ENCODE measurements around the gene PRKAG2. TPM values are rescaled to one million over a fixed set of nuclear protein-coding genes. Genes with fewer than 3 reads are reported as not detected.

The PRKAG2 gene
- total and polyA plus RNA-seq, 10 donors = 15.8 to 50.9 (median 32.8) TPM

GRCh38 chr7:151592868-151593486 lies 283.9 kb downstream of the PRKAG2 start:
- no peak overlapping the region for H3K4me3 ChIP-seq
- intact Hi-C loops (cut with DNase I; ENCODE audit: low total_unique reads) = loop anchor here (10.0 kb wide), 1 partner anchor 62 kb away; no protein-coding TSS in a partner anchor
- peaks cover 0 to 32% (median 12%) of the 10 kb centered on the region in 6 donors for H3K4me1 ChIP-seq
- TF ChIP-seq, protein P1, sequence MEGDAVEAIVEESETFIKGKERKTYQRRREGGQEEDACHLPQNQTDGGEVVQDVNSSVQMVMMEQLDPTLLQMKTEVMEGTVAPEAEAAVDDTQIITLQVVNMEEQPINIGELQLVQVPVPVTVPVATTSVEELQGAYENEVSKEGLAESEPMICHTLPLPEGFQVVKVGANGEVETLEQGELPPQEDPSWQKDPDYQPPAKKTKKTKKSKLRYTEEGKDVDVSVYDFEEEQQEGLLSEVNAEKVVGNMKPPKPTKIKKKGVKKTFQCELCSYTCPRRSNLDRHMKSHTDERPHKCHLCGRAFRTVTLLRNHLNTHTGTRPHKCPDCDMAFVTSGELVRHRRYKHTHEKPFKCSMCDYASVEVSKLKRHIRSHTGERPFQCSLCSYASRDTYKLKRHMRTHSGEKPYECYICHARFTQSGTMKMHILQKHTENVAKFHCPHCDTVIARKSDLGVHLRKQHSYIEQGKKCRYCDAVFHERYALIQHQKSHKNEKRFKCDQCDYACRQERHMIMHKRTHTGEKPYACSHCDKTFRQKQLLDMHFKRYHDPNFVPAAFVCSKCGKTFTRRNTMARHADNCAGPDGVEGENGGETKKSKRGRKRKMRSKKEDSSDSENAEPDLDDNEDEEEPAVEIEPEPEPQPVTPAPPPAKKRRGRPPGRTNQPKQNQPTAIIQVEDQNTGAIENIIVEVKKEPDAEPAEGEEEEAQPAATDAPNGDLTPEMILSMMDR (IDR thresholded peaks at IDR 0.05 in 8 of 11, conservative IDR thresholded peaks at IDR 0.05 in 3 of 11) = no peak
- TF ChIP-seq POLR2A (IDR thresholded peaks at IDR 0.05) (no peak), POLR2AphosphoS5 (IDR thresholded peaks at IDR 0.05) (no peak)
- H3K36me3 ChIP-seq = peaks cover 0 to 46% (median 10%) of the 10 kb centered on the region in 6 donors
- H3K9me3 ChIP-seq = no peaks in the 10 kb centered on the region
- no peak for DNase-seq
- 91 to 98% (median 96%) methylated on average over 12 of the region's 12 CpGs for WGBS, 5 donors
- no peaks in the 10 kb centered on the region for H3K27me3 ChIP-seq (replicated peaks in 1 of 7)
- H3K27ac ChIP-seq = no peak overlapping the region

DNA sequence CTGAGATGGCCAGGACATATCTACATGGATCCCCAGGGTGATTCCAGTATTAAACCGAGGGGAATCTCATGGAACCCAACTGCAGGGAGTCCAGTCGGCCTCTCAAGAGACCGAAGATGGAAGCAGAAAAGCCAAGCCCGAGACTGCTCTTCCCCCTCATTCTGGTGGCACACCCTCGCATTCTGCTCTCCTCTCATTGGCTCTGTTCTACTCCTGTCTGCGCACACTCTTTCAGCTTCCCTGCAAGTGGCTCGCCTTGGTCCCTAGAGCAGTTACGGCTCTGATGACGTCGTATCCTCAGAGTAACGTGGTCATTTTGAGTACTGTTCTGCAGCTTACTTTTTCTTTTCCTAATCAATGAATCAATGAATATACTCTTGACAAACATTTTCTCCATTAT lies 284.6 kb downstream of the PRKAG2 start:
- Histone ChIP-seq H3K4me1 (peaks cover 0 to 32% (median 12%) of the 10 kb centered on the region in 6 donors), H3K36me3 (peaks cover 0 to 48% (median 10%) of the 10 kb centered on the region in 6 donors), H3K27me3 (replicated peaks in 1 of 7) (no peaks in the 10 kb centered on the region), H3K27ac (no peak overlapping the region), H3K4me3 (no peak overlapping the region), H3K9me3 (no peaks in the 10 kb centered on the region)
- intact Hi-C loops (cut with DNase I; ENCODE audit: low total_unique reads) = loop anchor here (10.0 kb wide), 1 partner anchor 62 kb away; no protein-coding TSS in a partner anchor
- TF ChIP-seq, protein P1 (IDR thresholded peaks at IDR 0.05 in 8 of 11, conservative IDR thresholded peaks at IDR 0.05 in 3 of 11) = no peak
- TF ChIP-seq POLR2A (IDR thresholded peaks at IDR 0.05) (no peak), POLR2AphosphoS5 (IDR thresholded peaks at IDR 0.05) (no peak)
- no peak for DNase-seq
- 89 to 97% (median 95%) methylated on average over 10 to 11 of the region's 11 CpGs for WGBS, 5 donors

GRCh38 chr7:151591866-151592265 lies 285.0 kb downstream of the PRKAG2 start:
- Histone ChIP-seq H3K9me3 (no peaks in the 10 kb centered on the region), H3K27ac (no peak overlapping the region), H3K36me3 (peaks cover 0 to 50% (median 10%) of the 10 kb centered on the region in 6 donors), H3K4me3 (no peak overlapping the region), H3K4me1 (peaks cover 0 to 33% (median 12%) of the 10 kb centered on the region in 6 donors), H3K27me3 (replicated peaks in 1 of 7) (no peaks in the 10 kb centered on the region)
- intact Hi-C loops (cut with DNase I; ENCODE audit: low total_unique reads) = loop anchor here (10.0 kb wide), 1 partner anchor 63 kb away; no protein-coding TSS in a partner anchor
- 92 to 96% (median 94%) methylated on average over 9 to 14 of the region's 14 CpGs for WGBS, 5 donors
- no peak for DNase-seq
- no peak for TF ChIP-seq POLR2AphosphoS5 (IDR thresholded peaks at IDR 0.05)
- TF ChIP-seq, protein P1 (IDR thresholded peaks at IDR 0.05 in 8 of 11, conservative IDR thresholded peaks at IDR 0.05 in 3 of 11) = no peak
- TF ChIP-seq POLR2A (IDR thresholded peaks at IDR 0.05) = no peak
